H54 (cell line): ENCODE data around the gene CACHD1.
"Not testable (repeated sequence)": the region's sequence is repeated elsewhere in the genome, so short reads cannot be mapped to it uniquely, and the experiment has no call there.

ENCODE experiments used
- DNase-seq: peaks from one replicate; pipeline ENCODE4 v3.0.0; 2011; ENCODE audit warnings: low spot score, mixed read lengths; ENCODE audit not compliant: insufficient read length
- FAIRE-seq: peaks from 3 replicates; lab custom pipeline; 2011; peaks lifted over from hg19 to GRCh38; lab: Jason Lieb, UNC
- POLR2A ChIP-seq: IDR thresholded peaks from 2 replicates; pipeline ENCODE4 v1.6.1; 2011; ENCODE audit warnings: low read depth, mild to moderate bottlenecking, low read length

The CACHD1 gene

DNA sequence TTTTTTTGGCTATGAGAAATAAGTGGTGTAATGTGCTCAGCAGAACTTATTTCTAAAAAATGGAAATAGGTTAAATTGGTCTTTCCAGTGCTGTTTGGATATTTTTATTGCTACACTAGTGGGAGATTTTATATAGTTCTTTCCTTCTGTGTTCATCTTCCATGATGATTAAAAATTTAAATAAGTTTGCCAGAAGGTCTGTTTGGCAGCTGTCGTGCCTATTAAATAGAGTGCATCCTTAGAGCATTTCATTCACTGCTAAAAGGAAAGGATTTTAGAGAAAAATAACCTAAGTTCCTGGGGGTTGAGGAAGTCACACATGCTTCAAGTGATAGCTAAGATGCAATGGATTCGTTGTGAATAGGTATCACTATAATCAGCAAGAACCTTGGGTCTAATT lies 245.3 kb downstream of the CACHD1 start:
- DNase-seq (no peak), FAIRE-seq (no peak)
- TF ChIP-seq POLR2A, result no peak

DNA sequence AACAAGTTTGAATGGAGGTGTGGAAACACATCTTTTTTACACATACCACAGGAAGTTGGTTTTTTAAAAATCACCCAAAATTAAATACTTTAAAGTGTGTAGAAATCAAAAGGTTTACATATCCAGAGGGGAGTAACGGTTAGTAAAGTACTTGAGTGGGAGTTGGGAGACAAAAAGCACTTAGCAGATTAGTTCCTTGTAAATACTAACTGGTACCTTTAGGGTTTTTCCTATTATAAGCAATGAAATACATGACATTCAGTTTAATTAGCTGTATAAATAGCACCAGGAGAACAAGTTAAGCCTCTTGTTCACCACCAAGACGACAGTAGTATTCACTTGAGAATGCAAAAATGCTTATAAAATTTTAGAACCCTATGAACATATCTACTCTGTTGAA lies 251.2 kb downstream of the CACHD1 start:
- DNase-seq, result no peak
- FAIRE-seq, result no peak

GRCh38 chr1:64721576-64722145 lies 251.7 kb downstream of the CACHD1 start:
- FAIRE-seq (no peak), DNase-seq (no peak)
- no peak for TF ChIP-seq POLR2A

More for the DNA sequence above, 251.2 kb downstream of the CACHD1 start:
- no peak for TF ChIP-seq POLR2A

GRCh38 chr1:64727861-64728260 lies 257.9 kb downstream of the CACHD1 start:
- no peak for TF ChIP-seq POLR2A
- FAIRE-seq (no peak), DNase-seq (no peak)

DNA sequence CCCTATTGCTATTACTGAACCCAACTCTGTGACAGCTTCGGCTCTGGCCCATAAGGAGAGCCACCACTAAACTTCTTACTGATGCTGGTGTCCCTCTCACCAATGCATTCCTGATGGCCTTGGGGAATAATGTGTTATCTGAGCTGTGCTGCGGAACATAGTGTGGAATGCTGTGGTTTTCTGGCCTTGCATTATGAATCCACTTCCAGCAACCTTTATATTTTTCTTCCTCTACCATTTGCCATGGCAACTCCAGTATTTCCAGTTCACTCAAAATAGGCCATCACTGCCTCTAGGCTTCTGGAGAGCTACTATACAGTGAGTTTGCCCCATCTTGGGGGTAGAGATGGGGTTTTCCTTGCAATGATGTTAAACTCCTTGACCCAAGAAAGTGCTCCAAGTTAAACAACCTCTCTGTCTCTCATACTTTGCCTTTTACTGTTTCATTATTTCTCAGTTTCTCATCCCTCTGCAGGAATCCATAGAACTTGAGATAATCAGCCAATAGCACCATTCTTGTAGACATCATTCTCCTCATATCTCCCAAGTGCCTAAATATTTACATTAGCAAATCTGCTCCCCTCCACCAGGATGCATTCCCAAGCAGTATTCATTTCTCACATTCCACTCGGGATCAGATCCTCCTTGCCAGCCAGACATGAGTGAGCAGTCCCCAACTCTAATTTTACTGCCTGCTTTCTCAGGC lies 263.8 kb downstream of the CACHD1 start:
- FAIRE-seq, result no peak
- no peak for DNase-seq
- TF ChIP-seq POLR2A, result no peak

- no peak for DNase-seq
- no peak for FAIRE-seq
- TF ChIP-seq POLR2A, result no peak
Measured at GRCh38 chr1:64734287-64734652, 264.3 kb downstream of the CACHD1 start.

GRCh38 chr1:64740687-64741086 lies 270.8 kb downstream of the CACHD1 start:
- not testable (repeated sequence) for FAIRE-seq, DNase-seq
